Measurements from ENCODE around the gene UQCR11.
"Not testable (repeated sequence)": the region's sequence is repeated elsewhere in the genome, so short reads cannot be mapped to it uniquely, and the experiment has no call there.

UQCR11 gene

DNA sequence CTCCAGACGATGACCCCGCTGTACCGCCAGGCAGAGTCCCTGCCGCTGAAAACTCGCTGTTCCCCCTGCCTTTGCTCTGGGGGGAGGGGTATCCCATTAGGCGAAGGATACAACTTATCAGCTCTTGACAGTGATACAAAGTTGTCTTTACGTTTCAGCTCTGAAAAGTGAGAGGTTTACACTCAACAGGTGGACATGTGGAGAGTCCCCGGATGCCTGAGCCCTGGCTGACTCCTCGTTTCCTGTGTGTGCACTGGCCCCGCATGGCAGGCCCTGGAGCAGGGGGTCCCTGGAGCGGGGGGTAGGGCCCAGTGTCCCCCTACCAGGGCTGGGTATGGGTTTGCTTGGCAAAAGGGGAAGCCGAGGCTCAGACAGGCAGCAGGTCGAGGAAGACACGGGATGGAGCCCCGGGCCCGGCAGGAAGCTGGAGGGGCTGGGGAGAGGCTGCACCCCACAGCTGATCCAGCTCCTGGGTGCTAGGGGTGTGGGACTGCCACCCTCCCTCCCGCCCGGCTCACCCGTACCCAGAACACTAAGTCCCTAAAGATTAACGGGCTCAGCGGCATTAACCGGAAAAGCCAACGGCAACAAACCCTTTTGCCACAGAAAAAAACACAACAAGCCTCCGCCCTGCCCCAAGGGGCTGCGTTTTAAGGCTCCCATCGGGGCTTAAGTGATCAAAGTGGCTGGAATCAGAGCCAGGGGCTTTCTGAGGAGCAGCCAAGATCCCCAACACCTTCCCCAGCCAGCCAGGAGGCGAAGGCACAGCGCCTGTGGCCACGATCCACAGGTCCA lies 41.6 kb upstream of the UQCR11 start:
- TF ChIP-seq, protein P1, sequence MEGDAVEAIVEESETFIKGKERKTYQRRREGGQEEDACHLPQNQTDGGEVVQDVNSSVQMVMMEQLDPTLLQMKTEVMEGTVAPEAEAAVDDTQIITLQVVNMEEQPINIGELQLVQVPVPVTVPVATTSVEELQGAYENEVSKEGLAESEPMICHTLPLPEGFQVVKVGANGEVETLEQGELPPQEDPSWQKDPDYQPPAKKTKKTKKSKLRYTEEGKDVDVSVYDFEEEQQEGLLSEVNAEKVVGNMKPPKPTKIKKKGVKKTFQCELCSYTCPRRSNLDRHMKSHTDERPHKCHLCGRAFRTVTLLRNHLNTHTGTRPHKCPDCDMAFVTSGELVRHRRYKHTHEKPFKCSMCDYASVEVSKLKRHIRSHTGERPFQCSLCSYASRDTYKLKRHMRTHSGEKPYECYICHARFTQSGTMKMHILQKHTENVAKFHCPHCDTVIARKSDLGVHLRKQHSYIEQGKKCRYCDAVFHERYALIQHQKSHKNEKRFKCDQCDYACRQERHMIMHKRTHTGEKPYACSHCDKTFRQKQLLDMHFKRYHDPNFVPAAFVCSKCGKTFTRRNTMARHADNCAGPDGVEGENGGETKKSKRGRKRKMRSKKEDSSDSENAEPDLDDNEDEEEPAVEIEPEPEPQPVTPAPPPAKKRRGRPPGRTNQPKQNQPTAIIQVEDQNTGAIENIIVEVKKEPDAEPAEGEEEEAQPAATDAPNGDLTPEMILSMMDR (IDR thresholded peaks at IDR 0.05), result no peak
- no peak for DNase-seq (ENCODE audit: low spot score)
- Histone ChIP-seq H3K4me3 (no peak overlapping the region), H3K27ac (no peak overlapping the region)

DNA sequence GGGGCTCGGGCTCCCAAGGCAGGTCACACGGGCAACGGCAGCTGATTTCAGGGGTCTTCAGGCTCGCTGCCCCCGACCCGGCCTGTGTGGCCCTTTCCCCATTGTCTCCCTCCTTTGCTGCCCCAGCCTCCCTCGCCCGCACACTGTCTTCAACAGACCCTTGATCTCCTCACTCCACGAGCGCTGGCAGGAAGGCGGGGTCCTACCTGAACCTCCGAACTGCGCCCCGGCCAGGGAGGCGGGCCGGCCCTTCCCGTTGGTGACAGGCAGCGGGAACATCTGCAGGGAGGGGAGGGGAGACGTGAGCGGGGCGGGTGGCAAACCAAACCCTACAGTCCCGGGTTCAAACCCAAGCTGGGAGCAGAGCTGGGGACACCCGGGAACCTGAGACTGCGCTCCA lies 40.9 kb upstream of the UQCR11 start:
- H3K4me3 ChIP-seq, result no peak overlapping the region
- TF ChIP-seq, protein P1 (IDR thresholded peaks at IDR 0.05), result no peak
- H3K27ac ChIP-seq, result no peak overlapping the region
- DNase-seq (ENCODE audit: low spot score), result no peak

DNA sequence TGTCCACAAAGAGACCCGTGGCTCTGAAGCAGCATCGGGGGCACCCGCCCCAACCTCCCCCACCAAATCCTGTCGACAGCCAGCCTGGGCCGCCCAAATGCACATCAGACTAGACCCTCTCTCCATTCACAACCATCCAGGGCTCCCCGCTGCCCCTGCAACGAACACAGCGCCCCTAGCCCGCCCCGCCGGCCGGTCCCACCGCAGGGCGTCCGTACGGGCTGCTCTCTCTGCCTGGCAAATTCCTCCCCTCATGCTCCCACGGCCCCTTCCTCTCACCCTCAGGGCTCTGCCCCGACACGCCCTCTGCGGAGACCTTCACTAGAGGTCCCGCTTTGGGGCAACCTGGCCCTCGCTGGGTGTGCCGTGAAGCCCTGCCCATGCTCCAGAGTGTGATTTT lies 40.0 kb upstream of the UQCR11 start:
- H3K4me3 ChIP-seq, result no peak overlapping the region
- TF ChIP-seq, protein P1 (IDR thresholded peaks at IDR 0.05), result no peak
- no peak overlapping the region for H3K27ac ChIP-seq
- DNase-seq (ENCODE audit: low spot score), result no peak

DNA sequence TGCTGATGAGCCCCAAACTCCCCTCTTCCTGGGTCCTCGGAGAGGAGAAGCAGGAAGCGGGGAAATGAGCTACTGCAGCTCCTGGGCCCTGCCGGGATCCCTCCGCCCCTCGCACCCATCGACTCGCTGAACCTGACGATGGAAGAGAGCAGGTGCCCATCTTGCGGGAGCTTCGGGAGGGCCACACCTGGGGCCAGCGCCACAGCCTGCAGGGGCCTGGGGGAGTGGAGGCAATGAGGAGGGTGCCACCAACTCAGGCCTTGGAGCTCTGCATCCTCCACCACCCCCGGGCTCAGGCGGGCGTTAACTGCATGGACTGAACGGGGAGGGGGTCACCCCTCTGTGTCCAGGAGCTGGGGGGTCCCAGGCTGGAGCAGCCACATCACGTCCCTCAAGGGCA lies 38.8 kb upstream of the UQCR11 start:
- no peak overlapping the region for H3K4me3 ChIP-seq
- no peak overlapping the region for H3K27ac ChIP-seq
- TF ChIP-seq, protein P1 (IDR thresholded peaks at IDR 0.05), result no peak
- DNase-seq (ENCODE audit: low spot score), result no peak

DNA sequence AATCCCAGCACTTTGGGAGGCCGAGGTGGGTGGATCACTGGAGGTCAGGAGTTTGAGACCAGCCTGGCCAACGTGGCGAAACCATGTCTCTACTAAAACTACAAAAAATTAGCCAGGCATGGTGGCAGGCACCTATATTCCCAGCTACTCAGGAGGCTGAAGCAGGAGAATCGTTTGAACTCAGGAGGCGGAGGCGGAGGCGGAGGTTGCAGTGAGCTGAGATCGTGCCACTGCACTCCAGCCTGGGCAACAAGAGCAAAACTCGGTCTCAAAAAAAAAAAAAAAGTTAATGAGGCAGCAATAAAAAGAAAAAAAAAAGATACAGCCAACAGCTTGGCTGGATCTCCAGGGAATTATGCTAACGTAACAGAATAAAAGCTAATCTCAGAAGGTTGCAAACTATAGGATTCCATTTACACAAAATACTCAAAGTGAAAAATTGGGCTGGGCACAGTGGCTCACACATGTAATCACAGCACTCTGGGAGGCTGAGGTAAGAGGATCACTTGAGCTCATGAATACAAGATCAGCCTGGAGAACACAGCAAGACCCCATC lies 35.7 kb upstream of the UQCR11 start:
- DNase-seq (ENCODE audit: low spot score); H3K4me3 ChIP-seq; H3K27ac ChIP-seq: not testable (repeated sequence)

DNA sequence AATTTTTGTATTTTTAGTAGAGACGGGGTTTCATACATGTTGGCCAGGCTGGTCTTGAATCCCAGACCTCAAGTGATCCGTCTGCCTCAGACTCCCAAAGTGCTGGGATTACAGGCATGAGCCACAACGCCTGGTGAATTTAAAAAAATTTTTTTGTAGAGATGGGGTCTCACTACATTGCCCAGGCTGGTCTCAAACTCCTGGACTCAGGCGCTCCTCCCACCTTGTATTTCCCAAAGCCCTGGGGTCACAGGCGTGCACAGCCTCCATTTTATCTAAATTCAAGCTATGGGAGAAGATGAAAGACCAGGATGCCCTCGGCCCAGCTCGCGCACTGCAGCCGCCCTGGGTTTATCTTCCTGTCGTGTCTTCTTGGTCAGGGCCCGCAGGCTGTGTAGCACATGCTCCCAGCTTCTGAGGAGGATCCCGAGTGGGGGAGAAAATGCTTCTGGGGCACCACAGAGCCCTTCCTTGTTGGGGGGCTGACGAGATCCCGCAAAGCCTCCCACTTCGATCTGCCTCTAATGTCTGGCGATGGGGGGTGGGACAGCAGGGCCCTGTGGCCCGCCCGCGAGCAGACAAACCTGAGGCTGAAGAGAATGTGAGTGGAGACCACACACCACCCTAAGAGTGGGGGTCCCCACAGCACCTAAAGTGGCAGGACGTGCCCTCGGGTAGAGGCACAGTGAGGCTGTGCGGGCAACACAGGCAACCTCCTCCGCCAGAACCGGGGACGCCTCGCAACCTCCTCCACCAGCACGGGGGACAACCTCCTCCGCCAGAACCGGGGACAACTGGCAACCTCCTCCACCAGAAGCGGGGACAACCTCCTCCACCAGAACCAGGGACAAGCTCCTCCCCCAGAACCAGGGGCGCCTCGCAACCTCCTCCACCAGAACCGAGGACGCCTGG lies 31.3 kb upstream of the UQCR11 start:
- no peak overlapping the region for H3K27ac ChIP-seq
- no peak for DNase-seq (ENCODE audit: low spot score)

DNA sequence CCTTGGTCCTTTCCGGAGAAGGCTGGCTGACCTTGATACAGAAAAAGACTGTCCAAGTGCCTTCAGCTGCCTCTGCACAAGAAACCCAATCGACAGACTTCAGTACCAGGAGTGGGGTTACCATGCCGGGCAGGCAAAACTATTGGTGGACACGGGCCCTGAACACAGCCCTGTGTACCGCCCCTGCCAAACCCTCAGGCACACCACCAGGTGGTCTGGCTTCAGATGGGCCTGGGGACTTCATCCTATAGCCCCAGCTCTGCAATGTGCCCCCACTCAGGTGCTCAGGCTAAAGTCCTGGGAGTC lies 29.6 kb upstream of the UQCR11 start:
- H3K27ac ChIP-seq, result no peak overlapping the region
- H3K4me3 ChIP-seq, result no peak overlapping the region
- TF ChIP-seq, protein P1 (IDR thresholded peaks at IDR 0.05), result no peak
- no peak for DNase-seq (ENCODE audit: low spot score)

More for the DNA sequence above, 31.3 kb upstream of the UQCR11 start:
- H3K4me3 ChIP-seq, result no peak overlapping the region
- TF ChIP-seq, protein P1 (IDR thresholded peaks at IDR 0.05), result no peak
